HG02678 (cell line): Measurements from ENCODE around the gene TRRAP.
"Not testable (repeated sequence)": the region's sequence is repeated elsewhere in the genome, so short reads cannot be mapped to it uniquely, and the experiment has no call there.

Source experiments
- ATAC-seq: cut with Tn5 transposase; IDR thresholded peaks from one replicate; pipeline ENCODE4 v1.9.1; 2021; ENCODE audit warnings: mild to moderate bottlenecking, moderate library complexity; ENCODE audit not compliant: unreplicated experiment

The TRRAP gene

DNA sequence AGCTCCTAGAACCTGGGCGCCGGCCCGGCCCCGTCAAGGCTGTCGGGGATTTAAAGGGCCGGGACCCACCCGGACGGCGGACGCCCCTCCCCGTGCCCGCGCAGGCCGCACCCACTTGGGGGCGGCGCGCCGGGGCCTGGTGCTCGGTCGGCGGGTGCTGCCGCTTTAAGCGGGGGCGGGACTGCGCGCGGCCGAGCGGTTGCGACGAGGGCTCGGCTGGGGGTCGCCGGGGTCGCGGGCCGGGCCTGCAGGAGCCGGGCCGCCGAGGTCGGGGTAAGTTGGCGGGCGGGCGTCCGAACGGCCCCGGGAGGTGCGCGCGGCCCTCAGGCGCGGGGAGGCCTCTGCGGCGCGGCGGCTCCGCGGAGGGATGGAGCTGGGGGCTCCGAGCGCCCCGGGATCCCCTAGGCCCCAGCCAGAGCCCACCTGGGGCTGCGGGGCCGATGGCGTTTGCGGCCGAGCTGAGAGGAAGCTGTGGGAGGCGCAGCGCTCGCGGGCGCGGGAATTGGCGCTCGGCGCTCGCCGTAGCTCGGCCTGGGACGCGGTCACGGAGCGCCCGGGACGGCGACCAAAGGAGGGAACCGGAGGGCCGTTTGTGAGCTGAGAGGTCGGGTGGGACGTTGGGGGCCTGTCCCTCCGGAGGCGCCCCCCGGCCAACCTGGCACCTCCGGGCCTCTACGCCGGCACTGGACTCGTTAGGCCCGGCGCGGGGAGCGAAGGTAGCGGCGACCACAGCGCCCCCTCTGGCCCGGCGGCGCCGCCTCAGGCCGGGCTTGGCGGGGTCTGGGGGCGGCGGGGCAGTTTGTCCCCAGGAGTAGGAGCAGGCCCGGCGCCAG lies at the start of gene TRRAP:
TSS of gene TRRAP (plus strand) at position 168 of the 833 bp plus-strand sequence. CDS start 2,619 bp downstream, outside the sequence.
- ATAC-seq = peak; percentile 75

DNA sequence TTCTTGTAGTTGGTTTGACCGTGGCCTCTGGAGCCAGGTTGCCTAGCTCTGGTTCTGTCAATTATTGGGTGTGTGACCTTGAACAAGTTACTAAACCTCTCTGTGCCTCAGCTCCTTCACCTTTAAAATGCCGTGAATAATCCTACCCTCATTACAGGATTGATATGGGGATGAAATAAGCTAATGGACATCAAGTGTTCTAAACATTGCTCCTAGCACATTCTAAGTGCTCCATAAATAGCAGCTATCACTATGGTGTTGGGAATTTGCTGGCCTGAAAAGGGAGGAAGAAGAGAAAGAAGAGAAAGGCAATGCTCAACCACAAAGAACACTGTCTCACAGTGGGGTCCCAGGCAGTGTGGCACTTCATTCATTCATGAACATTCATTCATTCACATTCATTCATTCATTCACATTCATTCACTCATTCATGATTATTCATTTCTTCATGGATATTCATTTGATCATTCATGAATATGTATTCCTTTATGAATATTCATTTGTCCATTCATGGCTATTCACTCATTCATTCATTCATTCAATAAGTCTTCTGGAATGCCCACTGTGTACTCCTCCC lies 47.3 kb upstream of the TRRAP start:
- ATAC-seq = no peak

DNA sequence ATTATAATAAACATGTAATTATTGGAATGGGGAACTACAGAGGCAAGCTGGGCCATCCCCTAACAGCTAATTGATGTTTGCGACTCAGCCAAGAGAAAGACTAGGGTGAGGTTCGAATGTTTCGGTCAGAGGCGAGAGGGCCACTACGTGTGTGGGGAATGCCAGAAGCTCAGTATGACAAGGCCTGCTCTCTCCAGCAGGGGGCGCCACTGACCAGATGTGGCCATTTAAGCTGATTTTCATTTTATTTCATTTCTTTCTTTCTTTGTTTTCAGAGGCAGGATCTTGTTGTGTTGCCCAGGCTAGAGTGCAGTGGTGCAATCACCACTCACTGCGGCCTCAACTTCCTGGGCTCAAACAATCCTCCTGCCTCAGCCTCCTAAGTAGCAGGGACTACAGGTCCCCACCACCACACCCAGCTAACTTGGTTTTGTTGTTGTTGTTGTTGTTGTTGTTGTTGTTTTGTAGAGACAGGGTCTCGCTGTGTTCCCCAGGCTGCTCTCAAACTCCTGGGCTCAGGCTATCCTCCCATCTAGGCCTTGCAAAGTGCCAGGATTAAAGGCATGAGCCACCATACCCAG lies 46.6 kb upstream of the TRRAP start:
- no peak for ATAC-seq

DNA sequence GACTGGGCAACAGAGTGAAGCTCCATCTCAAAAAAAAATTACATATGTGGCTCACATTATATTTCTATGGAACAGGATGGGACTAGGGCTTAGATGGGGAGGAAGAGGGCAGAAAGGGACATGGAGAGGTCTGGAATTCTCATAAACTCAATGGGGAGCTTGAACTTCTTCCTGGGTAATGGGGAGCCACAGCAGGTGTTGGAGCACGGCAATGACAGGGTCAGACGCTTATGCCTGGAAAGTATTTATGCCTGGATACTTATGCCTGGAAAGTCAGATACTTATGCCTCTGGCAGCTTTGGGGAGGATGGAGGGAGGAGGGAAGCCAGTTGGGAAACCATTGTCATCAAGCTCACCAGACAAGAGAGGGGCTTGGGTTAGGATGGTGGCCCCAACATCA lies 45.3 kb upstream of the TRRAP start:
- ATAC-seq = no peak

DNA sequence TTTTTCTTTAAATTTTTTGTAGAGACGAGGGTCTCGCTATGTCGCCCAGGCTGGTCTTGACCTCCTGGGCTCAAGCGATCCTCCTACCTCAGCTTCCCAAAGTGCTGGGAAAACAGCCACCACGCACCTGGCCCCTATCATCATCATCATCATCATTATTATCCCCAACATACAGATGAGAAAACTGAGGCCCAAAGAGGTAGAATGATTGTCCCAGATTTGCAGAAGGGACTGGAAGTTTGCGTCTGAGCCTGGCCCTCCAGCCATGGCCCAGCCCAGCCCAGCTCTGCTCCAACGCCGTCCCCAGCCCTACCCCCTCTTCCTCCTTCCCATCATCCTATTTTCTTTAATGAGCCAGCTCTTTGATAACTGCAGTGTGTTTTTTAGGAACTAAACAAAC lies 43.4 kb upstream of the TRRAP start:
- no peak for ATAC-seq

DNA sequence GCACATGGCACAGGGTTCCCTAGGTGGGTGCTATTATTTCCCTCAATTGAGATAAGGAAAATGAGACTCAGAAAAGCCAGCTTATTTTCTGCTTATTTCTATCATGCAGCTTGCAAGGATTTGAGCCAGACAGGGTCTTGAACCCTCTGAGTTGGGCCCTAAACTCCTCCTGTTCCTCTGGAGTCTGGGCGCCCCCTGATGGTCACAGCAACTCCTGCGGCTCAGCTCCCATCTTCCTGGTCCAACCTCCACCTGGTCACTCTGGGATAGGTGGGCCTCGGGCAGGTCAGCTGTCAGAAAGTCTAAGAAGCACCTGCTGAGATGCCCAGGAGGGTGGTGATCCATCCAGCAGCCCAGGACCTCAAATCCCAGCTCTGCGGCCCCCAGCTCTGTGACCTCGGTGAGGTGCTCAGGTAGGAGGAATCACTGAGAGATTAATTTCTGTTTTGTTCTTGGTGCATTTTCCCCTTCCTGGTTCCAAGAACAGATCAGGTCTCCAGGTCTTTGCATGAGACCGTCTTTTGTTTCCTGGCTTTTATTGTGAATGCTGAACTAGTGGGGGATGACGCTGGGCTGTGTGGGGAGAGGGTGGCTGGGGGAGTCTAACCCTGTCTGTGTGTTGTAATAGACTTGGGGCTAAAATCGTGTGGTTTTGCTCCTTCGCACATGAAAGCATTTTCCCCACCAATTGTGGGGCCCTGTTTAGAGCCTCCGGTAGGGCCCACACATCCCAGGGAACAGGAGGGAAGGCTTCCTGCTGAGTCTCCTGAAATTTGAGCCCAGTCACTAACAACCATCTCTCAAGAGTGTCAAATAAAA lies 41.3 kb upstream of the TRRAP start:
- no peak for ATAC-seq

DNA sequence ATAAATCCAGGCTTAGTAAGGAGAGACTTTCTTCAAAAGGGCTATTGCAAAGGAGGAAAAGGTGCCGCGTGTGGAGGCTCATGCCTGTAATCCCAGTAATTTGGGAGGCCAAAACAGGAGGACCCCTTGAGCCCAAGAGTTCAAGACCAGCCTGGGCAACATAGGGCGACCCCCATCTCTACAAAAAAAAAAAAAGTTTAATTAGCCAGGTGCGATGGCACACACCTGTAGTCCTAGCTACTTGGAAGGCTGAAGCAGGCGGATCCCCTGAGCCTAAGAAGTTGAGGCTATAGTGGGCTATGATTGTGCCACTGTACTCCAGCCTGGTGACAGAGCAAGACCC lies 40.7 kb upstream of the TRRAP start:
- ATAC-seq = no peak

DNA sequence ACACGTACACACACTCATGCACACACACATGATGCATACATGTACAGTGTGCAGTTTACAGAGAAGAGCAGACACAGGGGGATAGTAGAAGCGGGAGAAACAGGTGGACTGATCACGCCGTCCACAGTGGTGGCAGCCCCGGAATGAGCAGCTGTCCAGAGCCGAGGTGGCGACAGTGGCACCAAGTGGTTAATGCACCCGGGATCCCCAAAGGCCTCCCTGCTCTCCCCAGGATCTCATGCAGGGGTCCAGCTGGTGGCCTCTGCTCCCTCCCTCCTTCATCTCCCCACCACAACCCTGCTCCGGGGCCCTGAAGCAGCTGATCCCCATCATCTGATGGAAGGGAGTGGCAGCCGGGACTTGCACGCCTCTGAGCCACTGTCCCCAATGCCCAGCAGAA lies 38.2 kb upstream of the TRRAP start:
- ATAC-seq = no peak

DNA sequence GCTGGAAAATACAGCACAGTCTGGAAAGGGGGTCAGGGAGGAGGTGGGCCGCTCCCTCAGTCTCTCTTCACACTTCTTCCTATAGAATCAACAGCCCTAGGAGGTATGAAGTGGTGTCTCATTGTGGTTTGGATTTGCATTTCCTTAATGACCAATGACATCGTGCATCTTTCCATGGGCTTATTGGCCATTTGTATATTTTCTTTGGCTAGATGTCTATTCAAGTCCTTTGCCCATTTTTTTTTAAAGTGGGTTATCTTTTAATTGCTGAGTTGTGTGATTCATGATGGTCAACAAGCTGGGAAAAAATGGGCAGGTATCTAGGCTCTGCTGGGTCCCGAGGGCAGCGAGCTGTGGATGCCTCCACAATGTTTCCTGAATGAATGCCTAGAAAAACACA lies 37.6 kb upstream of the TRRAP start:
- ATAC-seq = no peak

DNA sequence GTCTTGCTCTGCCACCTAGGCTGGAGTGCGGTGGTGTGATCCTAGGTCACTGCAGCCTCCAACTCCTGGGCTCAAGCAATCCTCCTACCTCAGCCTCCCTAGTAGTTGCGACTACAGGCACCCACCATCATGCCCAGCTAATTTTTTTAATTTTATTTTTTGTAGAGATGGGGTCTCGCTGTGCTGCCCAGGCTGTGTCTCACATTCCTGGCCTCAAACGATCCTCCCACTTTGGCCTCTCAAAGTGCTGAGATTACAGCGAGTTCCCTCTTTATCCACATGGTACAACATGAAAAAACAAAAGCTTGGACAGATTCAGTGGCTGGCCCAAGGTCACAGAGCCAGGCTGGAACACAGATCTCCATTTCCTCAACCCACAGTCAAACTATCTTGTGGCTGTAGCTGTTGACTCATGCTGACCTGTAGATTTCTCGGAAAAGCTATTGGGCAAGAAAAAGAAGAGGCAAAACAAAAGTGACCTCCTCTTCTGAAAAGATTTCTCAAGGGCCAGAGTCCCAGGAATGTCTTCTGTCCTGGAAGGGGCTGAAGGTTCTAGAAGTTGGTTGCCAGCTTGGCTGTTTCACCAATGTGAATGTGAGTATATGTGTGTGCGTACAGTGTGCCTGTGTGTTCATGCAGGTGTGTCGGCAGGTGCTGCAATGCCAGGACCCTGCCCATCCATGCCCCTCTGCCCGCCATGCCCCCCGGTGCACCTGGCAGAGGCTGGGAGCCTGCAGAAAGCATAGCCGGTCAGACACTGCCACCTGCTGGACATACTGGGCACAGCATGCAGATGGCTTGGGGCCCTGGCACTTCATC lies 36.9 kb upstream of the TRRAP start:
- ATAC-seq = peak; percentile 44

DNA sequence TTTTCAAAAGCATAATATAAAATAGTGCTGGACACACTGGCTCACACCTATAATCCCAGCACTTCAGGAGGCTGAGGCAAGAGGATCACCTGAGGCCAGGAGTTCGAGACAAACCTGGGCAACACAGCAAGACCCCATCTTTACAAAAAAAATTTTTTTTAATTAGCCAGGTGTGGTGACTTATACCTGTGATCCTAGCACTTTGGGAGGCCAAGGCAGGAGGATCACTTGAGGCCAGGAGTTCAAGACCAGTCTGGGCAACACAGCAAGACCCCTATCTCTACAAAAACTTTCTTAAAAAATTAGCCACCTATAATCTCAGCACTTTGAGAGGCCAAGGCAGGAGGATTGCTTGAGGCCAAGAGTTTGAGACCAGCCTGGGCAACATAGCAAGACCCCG lies 35.8 kb upstream of the TRRAP start:
- not testable (repeated sequence) for ATAC-seq

DNA sequence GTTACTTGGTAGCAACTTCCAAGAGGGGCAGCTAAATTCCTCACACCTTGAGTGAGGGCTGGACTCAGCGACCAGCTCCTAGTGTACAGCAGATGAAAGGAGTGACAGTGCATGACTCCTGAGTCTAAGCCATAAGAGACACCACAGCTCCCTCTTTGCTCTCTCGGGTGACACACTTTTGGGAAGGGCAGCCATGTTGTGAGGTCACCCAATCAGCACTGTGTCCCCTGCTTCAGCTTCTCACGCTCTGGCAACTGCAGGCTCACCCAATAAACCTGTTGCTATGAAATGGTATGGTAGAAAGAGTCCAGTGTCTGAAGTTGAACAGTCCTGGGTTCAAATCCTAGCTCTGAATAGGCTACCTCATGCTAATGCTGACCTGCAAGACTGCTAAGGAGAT lies 29.4 kb upstream of the TRRAP start:
- no peak for ATAC-seq

DNA sequence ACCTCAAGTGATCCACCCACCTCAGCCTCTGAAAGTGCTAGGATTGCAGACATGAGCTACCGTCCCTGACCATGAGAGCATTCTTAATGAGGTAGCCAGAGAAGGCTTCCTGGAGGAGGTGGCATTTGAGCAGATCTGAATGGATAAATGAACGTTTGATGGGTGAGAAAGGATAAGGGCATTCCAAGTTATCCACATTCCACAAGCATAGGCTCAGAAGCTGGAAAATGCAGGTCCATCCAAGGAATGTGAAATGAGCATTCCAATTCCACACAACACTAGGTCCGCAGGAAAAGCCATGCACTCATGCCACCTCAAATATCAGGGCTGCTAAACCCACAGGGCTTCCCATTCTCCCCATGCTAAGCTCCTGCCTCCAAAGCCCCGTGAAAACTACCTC lies 25.5 kb upstream of the TRRAP start:
- ATAC-seq = no peak

DNA sequence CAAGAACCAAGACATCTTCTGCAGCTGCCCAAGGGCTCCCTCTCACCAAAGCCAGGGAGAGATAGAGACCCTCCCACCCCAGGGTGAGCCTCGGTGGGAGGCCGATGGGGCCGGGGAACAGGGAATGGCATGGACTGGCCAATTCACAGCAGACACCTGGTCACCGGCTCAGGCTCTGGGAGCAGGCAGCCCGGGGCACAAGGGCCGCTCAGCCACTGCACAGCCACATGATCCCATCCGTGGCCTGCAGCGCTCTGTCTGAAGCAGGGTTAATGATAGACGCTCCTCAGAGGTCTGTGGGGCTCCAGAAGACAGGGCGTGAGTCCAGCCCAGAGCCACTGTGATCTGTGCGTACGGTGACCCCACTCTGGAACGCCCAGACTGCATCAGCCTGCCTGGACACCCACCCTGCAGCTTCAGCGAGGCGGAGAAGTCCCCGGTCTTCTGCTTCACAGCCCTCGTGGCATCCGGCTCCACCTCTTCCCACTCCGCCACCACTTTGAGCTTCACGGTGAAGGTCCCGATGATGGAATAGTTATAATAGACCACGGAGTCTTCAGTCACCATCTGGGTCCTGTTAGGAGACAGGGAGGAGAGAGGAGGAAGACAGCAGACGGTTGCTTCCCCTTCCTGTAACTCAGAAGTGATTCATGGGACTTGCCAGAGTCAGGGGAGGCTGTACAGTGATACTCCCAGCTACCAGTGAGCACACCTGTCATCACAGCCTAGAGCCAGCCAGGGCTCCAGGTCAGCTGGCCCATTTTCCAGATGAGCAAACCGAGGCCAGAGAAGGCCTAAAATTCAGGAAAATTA lies 22.5 kb upstream of the TRRAP start:
- no peak for ATAC-seq

DNA sequence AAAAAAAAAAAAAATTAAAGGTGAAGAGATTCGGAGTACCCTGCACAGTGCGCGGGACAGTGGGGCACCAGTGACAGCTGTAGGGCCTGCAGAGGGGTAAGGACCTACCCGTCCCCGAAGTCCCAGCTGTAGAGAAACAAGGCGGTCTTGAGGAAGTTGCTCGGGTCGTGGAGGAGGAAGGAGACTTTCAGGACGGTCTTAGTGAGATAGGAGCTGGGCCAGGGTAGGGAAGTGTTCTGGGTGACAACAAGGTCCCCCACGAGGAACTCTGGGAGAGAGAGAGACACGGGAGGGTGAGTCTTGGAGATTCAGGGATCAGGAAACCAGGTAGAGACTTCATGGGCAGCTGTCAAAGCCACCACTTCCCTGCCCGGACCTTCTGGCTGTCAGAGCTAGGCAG lies 18.3 kb upstream of the TRRAP start:
- ATAC-seq = no peak

DNA sequence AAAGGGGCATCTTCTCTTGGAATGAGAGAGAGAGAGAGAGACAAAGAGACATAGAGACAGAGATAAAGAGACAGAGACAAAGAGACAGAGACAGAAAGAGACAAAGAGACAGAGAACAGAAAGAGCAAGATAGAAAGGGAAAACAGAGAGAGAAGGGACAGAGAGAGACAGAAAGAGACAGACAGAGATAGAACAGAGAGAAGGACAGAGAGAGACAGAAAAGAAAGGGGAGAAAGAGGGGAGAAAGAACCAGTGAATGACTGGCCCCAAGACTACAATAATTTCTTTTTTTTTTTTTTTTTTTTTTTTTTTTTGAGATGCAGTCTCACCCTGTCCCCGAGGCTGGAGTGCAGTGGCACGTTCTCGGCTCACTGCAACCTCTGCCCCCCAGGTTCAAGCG lies 16.1 kb upstream of the TRRAP start:
- no peak for ATAC-seq

DNA sequence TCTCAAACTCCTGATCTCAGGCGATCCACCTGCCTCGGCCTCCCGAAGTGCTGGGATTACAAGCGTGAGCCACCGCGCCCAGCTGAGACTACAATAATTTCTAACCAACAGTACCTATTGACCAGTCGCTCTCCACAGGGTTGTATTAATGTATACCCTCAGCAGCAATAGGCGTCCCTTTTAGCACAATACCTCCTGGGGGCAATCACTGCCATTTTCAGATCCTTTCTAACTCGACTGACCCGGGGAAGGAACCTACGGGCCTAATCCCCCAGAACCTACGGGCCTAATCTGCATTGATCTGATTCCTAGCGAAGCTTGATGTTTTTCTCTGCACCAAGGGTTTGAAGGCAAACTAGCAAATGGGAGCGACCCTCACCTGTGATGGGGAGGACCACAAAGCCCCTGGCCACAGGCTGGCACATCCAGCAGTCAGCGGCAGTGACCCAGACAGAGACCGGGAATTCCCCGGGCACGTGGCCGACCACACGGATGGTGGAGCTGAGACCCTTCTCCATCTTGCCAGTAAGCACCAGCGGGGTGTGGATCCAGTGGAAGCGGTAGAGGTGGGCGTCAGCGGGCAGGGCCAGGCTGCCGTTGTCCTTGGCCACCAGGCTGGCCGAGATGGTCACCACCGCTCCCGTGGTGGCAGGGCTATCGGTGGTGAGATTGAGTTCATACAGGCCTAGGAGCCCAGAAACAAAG lies 15.5 kb upstream of the TRRAP start:
- no peak for ATAC-seq

DNA sequence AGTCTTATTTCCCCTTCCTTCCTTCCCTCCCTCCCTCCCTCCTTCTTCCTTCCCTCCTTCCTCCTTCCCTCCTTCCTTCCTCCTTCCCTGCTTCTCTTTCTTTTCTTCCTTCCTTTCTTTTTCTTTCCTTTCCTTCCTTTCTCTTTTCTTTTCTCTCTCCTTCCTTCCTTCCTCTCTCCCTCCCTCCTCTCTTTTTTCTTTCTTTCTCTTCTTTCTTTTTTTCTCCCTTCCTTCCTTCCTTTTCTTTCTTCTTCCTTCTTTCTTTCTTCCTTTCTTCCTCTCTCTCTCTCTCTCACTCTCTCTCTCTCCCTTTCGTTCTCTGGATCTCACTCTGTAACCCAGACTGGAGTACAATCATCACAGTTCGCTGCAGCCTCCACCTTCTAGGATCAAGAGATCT lies 14.7 kb upstream of the TRRAP start:
- no peak for ATAC-seq

DNA sequence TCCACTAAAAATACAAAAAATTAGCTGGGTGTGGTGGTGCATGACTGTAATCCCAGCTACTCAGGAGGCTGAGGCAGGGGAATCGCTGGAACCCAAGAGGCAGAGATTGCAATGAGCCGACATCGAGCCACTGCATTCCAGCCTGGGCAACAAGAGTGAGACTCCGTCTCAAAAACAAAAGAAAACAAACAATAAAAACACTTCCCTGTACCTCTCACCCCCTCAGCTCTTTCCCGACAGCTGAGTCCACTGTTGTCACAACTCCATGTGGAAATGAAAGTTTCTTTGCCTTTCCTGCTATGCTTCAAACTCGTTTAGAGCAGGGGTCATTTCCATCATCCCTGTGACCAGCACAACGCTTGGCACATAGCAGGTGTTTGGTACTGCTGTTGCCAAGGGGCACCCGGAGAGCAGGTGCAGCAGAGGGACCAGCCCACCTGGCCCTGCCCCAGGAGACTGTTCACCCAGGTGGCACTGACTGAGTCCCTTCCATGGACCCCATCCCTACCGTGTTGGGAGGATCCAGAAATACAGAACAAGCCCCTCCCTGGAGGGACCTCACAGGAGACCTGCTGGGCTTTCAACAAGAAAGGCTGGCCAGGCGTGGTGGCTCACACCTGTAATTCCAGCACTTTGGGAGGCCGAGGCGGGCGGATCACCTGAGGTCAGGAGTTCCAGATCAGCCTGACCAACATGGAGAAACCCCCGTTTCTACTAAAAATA lies 13.4 kb upstream of the TRRAP start:
- no peak for ATAC-seq
